Endodermal cell (in vitro differentiated cells): ENCODE data around the gene EPG5. TPM values are rescaled to one million over a fixed set of nuclear protein-coding genes. Genes with fewer than 3 reads are reported as not detected.

Experiments
- DNase-seq: peaks from one replicate; pipeline ENCODE4 v3.0.0-alpha.2; 2017
- H3K27ac ChIP-seq: 2 replicates; pipeline ENCODE4 v1.5.1; 2013; ENCODE audit warnings: mild to moderate bottlenecking, low read depth, low read length, moderate library complexity
- H3K27me3 ChIP-seq: 2 replicates; pipeline ENCODE4 v1.6.1; 2013; ENCODE audit warnings: mild to moderate bottlenecking, low read length, moderate library complexity; ENCODE audit not compliant: insufficient read depth, control insufficient read depth, poor library complexity, severe bottlenecking
- H3K36me3 ChIP-seq: 2 replicates; pipeline ENCODE4 v1.7.0; 2013; ENCODE audit warnings: mild to moderate bottlenecking, low read length, moderate library complexity; ENCODE audit not compliant: control insufficient read depth, insufficient read depth
- H3K4me1 ChIP-seq: one replicate; pipeline ENCODE4 v1.7.0; 2013; ENCODE audit warnings: low read length; ENCODE audit not compliant: control insufficient read depth, insufficient read depth
- H3K4me3 ChIP-seq: 2 replicates; pipeline ENCODE4 v1.5.1; 2013; ENCODE audit warnings: mild to moderate bottlenecking, low read length, moderate library complexity
- H3K9ac ChIP-seq: 2 replicates; pipeline ENCODE4 v1.6.1; 2013; ENCODE audit warnings: mild to moderate bottlenecking, low read length, moderate library complexity; ENCODE audit not compliant: poor library complexity, severe bottlenecking; ENCODE audit errors: extremely low read depth
- H3K9me3 ChIP-seq: 2 replicates; pipeline ENCODE4 v1.6.1; 2013; ENCODE audit warnings: mild to moderate bottlenecking, low read length, moderate library complexity; ENCODE audit not compliant: control insufficient read depth
- H3K27ac Mint-ChIP-seq: 2 replicates; pipeline ENCODE4 v1.8.0; 2020; ENCODE audit warnings: mixed read lengths
- H3K27me3 Mint-ChIP-seq: 2 replicates; pipeline ENCODE4 v1.8.0; 2021; ENCODE audit warnings: mild to moderate bottlenecking, mixed read lengths; ENCODE audit not compliant: insufficient read depth
- H3K36me3 Mint-ChIP-seq: 2 replicates; pipeline ENCODE4 v1.8.0; 2020; ENCODE audit warnings: low read depth, mixed read lengths
- H3K4me1 Mint-ChIP-seq: 2 replicates; pipeline ENCODE4 v1.8.0; 2020; ENCODE audit warnings: mixed read lengths
- H3K4me3 Mint-ChIP-seq: 2 replicates; pipeline ENCODE4 v1.8.0; 2020; ENCODE audit warnings: mild to moderate bottlenecking, moderate library complexity, mixed read lengths
- H3K9me3 Mint-ChIP-seq: 2 replicates; pipeline ENCODE4 v1.8.0; 2020; ENCODE audit warnings: mild to moderate bottlenecking, mixed read lengths
- WGBS, 2 experiments: methylation state at CpG; one replicate each; pipeline versions ENCODE4 v1.1.5 to v1.1.7; 2013; ENCODE audit warnings: missing lambda C conversion rate in 2 of 2, mixed read lengths in 1 of 2; ENCODE audit not compliant: insufficient coverage in 1 of 2, insufficient read length in 1 of 2; 5-methylcytosine and 5-hydroxymethylcytosine counted together
- total RNA-seq, 2 donors: library from RNA; stranded (reverse); fragmentation: NEBNext Ultra II Directional in 1 of 2; extraction: Animal tissue kit (Norgen Biotek cat#: 25700) in 1 of 2; gene quantifications; 2 replicates in 1 of 2; 3 replicates in 1 of 2; pipeline ENCODE4 v1.2.1, GENCODE V29; 2021
- TF ChIP-seq, protein P1 (sequence below): fragments of 200-600 bp; sonication (generic); conservative IDR thresholded peaks from 2 replicates; pipeline ENCODE4 v1.5.0; 2021; ENCODE audit warnings: antibody characterized with exemption, mild to moderate bottlenecking

EPG5 gene
- total RNA-seq, 2 donors from 2014 or later: 25.6 to 28.6 TPM

DNA sequence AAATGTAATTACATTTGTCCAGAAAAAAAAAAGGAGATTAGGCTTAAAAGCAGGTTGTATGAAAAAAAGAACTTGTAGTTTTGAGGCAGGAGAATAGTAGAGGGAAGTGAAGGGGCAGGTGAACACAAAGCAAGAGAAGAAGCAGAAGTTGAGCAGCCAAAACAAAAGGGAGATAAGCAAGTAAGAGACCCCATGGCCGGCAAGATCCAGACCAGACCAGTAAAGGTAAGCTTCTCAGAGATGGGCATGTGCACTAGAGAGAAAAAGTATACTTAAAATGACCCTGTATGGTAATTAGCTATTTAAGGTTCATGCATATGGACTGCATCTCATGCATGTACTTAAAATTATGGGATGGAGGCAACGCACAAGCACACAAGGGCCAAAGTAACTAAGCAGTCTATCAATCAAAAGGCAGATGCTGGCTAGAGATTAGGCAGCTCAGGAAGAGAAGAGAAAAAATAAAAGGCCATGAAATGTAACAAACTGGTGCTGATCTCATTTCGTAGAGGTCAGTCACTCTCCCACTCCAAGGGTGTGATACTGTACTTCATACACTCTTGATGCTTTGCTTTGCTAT is 132.0 kb downstream of the EPG5 start:
- Histone ChIP-seq H3K4me3 (no peak overlapping the region), H3K9me3 (no peaks in the 10 kb centered on the region), H3K27me3 (peaks cover 58% of the 10 kb centered on the region), H3K4me1 (peaks cover 4% of the 10 kb centered on the region), H3K36me3 (no peaks in the 10 kb centered on the region), H3K27ac (no peak overlapping the region), H3K9ac (no peak overlapping the region)
- TF ChIP-seq, protein P1, sequence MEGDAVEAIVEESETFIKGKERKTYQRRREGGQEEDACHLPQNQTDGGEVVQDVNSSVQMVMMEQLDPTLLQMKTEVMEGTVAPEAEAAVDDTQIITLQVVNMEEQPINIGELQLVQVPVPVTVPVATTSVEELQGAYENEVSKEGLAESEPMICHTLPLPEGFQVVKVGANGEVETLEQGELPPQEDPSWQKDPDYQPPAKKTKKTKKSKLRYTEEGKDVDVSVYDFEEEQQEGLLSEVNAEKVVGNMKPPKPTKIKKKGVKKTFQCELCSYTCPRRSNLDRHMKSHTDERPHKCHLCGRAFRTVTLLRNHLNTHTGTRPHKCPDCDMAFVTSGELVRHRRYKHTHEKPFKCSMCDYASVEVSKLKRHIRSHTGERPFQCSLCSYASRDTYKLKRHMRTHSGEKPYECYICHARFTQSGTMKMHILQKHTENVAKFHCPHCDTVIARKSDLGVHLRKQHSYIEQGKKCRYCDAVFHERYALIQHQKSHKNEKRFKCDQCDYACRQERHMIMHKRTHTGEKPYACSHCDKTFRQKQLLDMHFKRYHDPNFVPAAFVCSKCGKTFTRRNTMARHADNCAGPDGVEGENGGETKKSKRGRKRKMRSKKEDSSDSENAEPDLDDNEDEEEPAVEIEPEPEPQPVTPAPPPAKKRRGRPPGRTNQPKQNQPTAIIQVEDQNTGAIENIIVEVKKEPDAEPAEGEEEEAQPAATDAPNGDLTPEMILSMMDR: no peak
- Mint-ChIP-seq H3K9me3 (peaks cover 1% of the 10 kb centered on the region), H3K4me1 (peaks cover 6% of the 10 kb centered on the region), H3K27ac (no peak overlapping the region), H3K36me3 (no peaks in the 10 kb centered on the region), H3K27me3 (peaks cover 57% of the 10 kb centered on the region), H3K4me3 (no peak overlapping the region)
- no peak for DNase-seq
- 94 to 98% methylated on average over 3 of the region's 3 CpGs for whole genome bisulfite sequencing, 2 experiments

- Mint-ChIP-seq H3K36me3 (no peaks in the 10 kb centered on the region), H3K27me3 (peaks cover 54% of the 10 kb centered on the region), H3K27ac (no peak overlapping the region), H3K4me3 (no peak overlapping the region), H3K4me1 (peaks cover 5% of the 10 kb centered on the region), H3K9me3 (peaks cover 1% of the 10 kb centered on the region)
- WGBS, 2 experiments: 88 to 96% methylated on average over 1 of the region's 1 CpG
- no peak overlapping the region for H3K4me3 ChIP-seq
- peaks cover 58% of the 10 kb centered on the region for H3K27me3 ChIP-seq
- H3K4me1 ChIP-seq: no peaks in the 10 kb centered on the region
- H3K36me3 ChIP-seq: no peaks in the 10 kb centered on the region
- no peak for DNase-seq
- TF ChIP-seq, protein P1: no peak
- no peaks in the 10 kb centered on the region for H3K9me3 ChIP-seq
- H3K9ac ChIP-seq: no peak overlapping the region
- no peak overlapping the region for H3K27ac ChIP-seq
Measured at GRCh38 chr18:45834306-45834705, 132.8 kb downstream of the EPG5 start.

GRCh38 chr18:45833846-45834245 is 133.3 kb downstream of the EPG5 start:
- Mint-ChIP-seq H3K27ac (no peak overlapping the region), H3K9me3 (peaks cover 1% of the 10 kb centered on the region), H3K27me3 (peaks cover 50% of the 10 kb centered on the region), H3K4me1 (peaks cover 9% of the 10 kb centered on the region), H3K4me3 (no peak overlapping the region), H3K36me3 (no peaks in the 10 kb centered on the region)
- Histone ChIP-seq H3K36me3 (no peaks in the 10 kb centered on the region), H3K9me3 (no peaks in the 10 kb centered on the region), H3K9ac (no peak overlapping the region), H3K27me3 (peaks cover 58% of the 10 kb centered on the region), H3K4me3 (no peak overlapping the region), H3K4me1 (no peaks in the 10 kb centered on the region), H3K27ac (no peak overlapping the region)
- DNase-seq: no peak
- TF ChIP-seq, protein P1: no peak
- 89 to 100% methylated on average over 3 to 5 of the region's 5 CpGs for WGBS, 2 experiments
